ENCODE data around the gene SOX15.

Gene SOX15

GRCh38 chr17:7572338-7572587 lies 17.6 kb downstream of the SOX15 start:
- no peak for DNase-seq (ENCODE audit: low spot score)
- TF ChIP-seq CTCF (IDR thresholded peaks at IDR 0.05; ENCODE audit: borderline replicate concordance, control extremely low read depth, extremely low read depth, insufficient read depth, missing control alignments): no peak
- in situ Hi-C loops (cut with MboI; ENCODE audit: low sequenced_read_pairs, unreplicated experiment): no loop called here

GRCh38 chr17:7570351-7570750 lies 19.5 kb downstream of the SOX15 start:
- in situ Hi-C loops (cut with MboI; ENCODE audit: low sequenced_read_pairs, unreplicated experiment): no loop called here
- DNase-seq (ENCODE audit: low spot score): no peak
- TF ChIP-seq CTCF (IDR thresholded peaks at IDR 0.05; ENCODE audit: borderline replicate concordance, control extremely low read depth, extremely low read depth, insufficient read depth, missing control alignments): no peak

- no peak for TF ChIP-seq CTCF (IDR thresholded peaks at IDR 0.05; ENCODE audit: borderline replicate concordance, control extremely low read depth, extremely low read depth, insufficient read depth, missing control alignments)
- in situ Hi-C loops (cut with MboI; ENCODE audit: low sequenced_read_pairs, unreplicated experiment): no loop called here
- no peak for DNase-seq (ENCODE audit: low spot score)
Measured at GRCh38 chr17:7569571-7569970, 20.3 kb downstream of the SOX15 start.

GRCh38 chr17:7563115-7563869 lies 26.6 kb downstream of the SOX15 start:
- in situ Hi-C loops (cut with MboI; ENCODE audit: low sequenced_read_pairs, unreplicated experiment): no loop called here
- no peak for TF ChIP-seq CTCF (IDR thresholded peaks at IDR 0.05; ENCODE audit: borderline replicate concordance, control extremely low read depth, extremely low read depth, insufficient read depth, missing control alignments)
- DNase-seq (ENCODE audit: low spot score): no peak

- in situ Hi-C loops (cut with MboI; ENCODE audit: low sequenced_read_pairs, unreplicated experiment): no loop called here
- no peak for TF ChIP-seq CTCF (IDR thresholded peaks at IDR 0.05; ENCODE audit: borderline replicate concordance, control extremely low read depth, extremely low read depth, insufficient read depth, missing control alignments)
- DNase-seq (ENCODE audit: low spot score): no peak
Measured at GRCh38 chr17:7562208-7562605, 27.7 kb downstream of the SOX15 start.

GRCh38 chr17:7561589-7562207 lies 28.2 kb downstream of the SOX15 start, which contains the start of gene SENP3:
Gene SENP3, plus strand, starts transcription at chr17:7561919. Its CDS starts 1,158 bp downstream, at chr17:7563077.
- DNase-seq (ENCODE audit: low spot score): peak; percentile 99
- no peak for TF ChIP-seq CTCF (IDR thresholded peaks at IDR 0.05; ENCODE audit: borderline replicate concordance, control extremely low read depth, extremely low read depth, insufficient read depth, missing control alignments)
- in situ Hi-C loops (cut with MboI; ENCODE audit: low sequenced_read_pairs, unreplicated experiment): no loop called here

Data from GM13976 (cell line).